ENCODE results near the gene PRDM5.
A peak's percentile ranks its signal among the peaks of the same experiment; 100 is the strongest.

The PRDM5 gene

DNA sequence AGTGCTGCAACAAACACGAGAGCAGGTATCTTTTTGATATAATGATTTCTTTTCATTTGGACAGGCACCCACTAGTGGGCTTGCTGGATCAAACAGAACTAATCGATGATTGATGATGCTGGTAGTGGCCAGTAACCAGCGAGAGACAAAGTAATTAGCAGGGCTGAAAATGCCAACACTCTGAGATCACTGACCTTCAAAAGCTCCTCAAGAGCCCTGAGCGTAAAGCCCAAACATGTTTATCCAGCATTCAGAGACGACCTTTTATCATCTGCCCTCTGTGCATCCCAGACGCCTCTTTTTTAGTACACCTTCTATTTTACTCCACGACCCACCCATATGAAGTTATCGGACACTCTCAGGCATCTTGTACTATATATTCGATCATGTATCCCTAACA, 186.2 kb downstream of the PRDM5 start:
- no peak for DNase-seq

DNA sequence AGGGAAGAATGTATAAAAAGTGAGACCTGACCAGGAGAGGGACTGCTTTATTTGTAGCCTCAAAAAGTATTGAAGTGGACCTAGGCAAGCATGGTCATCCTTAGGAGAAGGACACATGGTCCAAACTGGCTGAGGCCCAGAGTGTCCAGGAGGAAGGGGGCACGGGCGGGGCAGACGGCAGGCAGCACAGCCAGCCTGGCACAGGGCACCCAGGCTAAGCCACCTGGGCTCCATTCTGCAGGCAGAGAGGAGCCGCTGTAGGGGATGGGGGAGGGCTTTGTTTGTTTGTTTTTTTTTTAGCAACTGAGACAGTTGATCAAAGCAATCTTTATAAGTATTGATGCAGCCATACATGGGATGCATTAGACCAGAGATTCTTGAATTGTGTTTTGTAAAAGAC, 188.6 kb downstream of the PRDM5 start:
- DNase-seq, result no peak

DNA sequence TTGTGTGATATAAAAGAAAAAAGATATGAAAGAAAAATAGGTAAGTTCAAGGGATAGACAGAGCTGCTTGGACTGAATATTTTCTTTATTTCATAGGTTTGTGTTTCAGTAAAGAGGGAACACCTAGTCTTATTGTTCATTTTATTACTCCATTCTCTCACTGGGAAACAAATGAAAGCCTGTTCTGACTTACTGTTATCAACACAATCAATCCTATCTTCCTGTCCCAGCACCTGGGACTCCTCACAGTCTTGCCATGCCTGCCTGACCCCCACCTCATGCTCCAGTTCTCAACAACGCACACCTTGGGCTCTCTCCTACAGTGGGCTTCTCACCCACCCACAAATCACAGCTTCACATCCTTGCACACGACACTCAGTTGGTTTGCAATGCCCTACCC, 189.5 kb downstream of the PRDM5 start:
- no peak for DNase-seq

DNA sequence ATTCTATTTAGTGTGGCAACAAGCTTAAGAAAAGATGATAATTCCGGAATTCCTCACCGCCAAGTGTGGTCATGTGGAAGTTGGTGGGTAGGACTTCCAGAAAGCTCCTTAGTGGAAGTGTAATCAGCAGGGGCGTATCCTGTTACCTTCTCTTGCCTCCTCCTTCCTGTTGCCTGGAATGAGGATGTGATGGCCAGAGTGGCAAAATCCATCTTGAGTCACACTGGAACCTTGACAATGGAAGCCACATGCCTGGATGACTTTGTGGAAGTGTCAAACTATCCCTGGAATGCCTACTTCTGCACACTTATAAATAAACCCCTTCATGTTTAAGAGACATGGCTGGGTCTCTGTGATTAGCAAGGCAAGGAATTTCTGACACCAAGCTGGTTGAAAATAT, 191.0 kb downstream of the PRDM5 start:
- DNase-seq, result no peak

DNA sequence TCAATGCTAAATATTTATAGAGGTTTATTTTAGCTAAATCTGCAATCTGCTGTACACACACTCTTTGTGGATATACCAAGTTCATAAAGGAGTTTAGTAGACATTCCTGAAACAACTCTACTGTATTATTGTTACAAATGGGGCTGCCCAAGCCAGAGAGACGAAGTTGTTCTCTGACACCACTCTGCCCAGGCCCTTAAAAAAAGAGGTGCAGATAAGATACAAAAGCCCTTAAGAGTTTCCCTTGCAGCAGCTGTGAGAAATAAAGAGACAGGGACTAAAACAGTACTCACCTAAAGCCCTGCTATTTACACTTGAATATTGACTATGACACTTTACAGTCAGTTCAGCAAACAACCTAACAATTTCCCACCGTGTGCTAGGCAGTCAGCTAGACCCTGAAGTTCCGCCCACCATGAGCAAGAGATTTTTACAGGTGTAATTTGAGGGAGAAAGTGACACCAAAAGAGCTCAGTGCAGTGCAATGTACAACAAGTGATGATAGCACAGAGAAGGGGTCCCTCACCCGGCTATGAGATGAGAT, 191.7 kb downstream of the PRDM5 start:
- no peak for DNase-seq

DNA sequence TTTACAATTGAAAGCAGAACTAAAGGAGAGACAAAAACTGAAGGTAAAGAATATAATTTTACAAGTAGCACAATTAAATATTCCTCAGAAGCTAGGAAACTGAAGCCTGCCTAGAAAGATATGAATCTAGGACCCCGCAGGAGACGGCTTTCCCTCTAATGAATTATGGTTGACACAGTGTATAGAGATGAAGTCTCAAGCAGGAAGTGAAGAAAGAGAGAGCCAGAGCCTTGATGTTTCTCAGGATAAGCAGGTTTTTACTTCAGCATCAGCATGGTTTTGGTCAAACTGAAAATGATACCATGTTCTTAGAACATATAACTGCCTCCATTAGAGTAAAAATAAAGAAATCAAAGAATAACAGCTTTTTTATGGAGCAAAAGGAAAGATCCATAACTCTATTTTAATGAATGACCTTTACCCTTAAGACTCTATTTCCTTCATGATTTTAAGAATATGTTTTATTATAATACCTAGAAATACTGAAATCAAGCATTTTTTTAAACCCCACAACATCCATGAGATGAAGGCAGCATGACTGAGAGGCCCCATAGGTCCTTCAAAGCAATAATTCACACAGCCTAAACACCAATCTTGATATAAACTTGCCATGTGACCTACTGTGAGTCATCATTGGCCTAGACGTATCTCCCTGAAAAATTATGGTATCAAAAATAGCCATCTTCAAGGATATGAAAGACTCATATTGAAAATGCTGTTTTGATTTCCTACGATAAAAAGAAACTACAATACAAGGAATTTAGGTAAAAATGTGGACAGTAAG, 193.4 kb downstream of the PRDM5 start:
- DNase-seq, result no peak

DNA sequence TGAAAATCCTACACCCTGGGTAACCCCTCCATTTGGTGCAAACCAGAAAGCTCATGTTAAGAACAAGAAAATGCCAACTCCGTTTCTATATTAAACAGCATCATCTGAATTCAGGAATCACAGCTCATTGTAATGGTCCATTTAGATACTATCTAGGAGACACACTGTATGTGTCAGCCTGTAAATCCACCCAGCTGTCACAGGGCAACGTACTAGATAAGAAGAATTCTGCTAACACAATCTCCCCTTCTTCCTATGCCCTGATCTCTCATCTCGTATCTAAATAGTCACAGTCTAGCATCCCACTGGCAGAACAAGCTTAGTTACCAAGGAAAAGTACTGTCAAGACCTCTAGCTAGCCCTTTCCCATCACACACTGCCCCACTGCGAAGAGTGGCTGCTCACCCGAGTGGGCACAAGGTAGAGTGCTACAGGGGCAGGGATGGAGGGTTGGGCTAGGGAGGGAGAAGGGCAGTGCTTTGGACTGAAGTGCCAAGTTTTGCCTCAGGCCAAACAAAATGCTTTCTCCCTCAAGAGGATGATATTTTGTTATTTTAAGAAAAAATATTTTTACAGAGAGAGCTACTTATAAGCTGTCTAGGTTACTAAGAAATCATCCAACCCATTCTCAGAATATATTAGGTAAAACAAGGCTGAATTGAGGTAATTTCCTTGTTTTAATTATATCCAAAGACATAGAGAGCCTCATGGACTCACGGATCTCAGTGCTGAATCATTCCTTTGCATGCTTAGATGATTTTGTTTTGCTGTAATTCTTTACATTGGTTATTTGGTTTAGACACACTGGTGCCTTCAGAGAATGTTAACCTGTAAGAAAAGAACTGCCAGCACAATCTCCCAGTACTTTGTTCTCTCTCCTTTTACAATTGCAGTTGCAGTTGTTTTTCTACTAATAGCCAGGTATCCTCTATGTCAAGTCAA, 196.6 kb downstream of the PRDM5 start:
- no peak for DNase-seq

DNA sequence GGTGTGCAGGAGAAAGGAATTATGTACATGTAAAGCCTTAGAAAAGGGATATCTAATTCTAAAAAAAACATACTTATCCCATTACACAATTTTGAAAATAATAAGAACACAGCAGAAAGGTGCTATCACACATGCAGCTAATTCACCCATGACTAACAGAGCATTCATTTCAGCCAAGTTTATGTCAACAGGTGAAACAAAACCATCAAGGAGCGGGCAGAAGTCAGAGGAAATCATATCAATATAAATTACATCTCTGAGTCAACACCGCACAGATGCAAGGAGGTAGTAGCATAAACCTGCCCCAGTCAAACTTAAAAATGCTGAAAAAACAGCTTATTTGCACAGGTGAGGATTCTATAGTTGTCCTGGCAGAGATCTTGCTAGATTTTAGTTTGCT, 197.9 kb downstream of the PRDM5 start:
- no peak for DNase-seq

DNA sequence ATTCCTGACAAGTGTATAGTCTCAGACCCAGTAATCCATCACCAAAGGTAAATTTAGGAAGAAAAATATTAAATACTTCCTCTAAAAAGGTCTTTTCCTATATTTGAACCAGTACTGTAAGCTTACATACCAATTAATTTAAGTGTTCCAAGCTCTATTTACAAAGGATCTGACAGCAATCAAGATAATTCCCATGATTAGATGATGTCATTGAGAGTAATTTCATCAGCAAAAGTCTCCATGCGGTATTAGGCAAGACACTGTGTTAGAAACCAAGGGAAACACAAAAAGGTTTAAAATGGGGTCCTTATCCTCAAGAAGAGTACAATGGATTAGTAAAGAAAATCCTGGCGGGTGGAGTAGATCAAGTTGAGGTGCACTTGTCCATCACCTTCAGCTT, 198.5 kb downstream of the PRDM5 start:
- no peak for DNase-seq

DNA sequence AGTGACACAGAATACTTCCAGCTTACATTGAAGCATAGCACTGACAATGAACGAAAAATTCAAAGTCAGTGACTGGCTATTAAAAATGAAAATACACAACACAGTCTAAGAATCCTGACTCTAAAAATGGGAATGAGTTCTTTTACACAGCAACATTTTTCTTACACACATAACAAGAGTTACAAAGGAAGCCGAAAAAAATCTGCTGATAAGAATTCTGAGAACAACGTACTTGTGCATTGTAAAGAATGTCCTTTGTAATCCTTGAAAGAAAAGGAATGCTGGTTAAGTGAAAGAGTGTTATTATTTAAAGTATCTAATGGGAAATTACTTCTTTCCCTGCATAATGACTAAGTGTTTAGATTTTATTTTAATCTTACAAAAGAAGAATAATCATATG, 199.4 kb downstream of the PRDM5 start:
- no peak for DNase-seq

DNA sequence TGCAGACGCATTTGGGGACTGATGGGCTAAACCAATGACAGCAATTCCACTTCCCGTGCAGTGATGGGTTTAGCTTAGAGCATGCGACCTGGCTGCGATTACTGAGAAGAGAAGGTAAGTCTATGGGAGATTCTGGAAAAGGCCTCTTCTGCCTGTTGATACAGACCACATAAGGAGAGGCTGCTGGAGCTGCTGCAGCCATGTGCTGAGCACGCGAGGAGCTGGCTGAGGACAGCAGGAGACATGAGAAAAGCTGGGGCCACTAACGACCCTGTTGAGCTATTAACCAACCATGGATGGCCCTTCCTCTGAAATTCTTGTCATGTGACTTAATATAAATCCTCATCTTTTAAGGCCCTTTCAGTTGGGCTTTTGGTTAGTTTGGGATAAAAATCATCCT, 199.9 kb downstream of the PRDM5 start:
- DNase-seq, result no peak

DNA sequence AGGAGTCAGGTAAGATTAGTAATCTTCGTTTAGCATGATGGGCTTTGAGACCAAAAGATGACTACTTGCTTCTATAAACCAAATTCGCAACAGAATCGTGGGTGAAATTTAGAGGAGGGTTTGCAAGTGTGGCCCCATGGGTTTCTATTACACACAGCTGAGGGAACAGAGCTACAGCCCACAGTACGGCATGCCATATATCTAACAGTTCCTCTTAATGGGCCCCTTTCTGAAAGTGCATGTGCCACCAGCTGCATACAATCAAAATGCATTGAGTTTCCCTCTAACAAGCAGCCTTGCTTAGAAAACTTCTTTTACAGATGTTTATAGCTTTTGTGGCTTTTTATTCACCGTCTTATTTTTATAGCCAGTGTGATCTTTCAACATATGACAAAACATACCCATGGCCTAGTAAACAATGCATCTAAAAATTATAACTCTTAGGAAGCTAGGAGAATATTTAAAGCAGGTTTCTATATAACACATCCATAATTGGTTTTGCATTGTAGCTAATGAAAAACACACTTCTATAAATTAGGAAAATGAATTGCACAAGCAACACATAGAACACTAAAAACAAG, 202.1 kb downstream of the PRDM5 start:
- no peak for DNase-seq

DNA sequence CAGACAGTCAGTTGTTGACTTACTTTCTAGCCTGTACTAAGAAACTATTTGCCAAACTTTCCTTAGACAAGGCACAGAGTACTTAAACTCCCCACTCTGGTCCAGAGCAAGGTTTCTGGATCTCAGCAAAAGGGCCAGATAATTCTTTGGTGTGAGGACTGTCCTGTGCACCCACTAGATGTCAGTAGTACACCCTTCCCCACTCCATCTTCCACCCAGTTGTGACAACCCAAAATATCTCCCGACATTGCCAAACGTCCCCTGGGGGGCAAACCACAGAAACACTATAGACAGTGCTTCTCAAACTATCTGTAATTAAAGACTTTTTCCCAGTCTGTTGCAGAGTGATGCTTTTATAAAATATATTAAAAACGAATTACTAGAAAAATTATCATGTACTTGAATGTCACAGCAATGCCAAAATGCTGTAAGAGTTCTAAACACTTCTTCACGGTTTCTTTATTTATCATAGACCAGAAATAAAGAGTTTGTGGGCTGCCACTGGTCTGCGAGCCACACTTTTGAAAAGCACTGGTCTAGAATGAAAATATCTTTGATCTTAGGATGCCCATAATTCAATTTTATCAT, 203.5 kb downstream of the PRDM5 start:
- DNase-seq, result peak; percentile 2 to 16

DNA sequence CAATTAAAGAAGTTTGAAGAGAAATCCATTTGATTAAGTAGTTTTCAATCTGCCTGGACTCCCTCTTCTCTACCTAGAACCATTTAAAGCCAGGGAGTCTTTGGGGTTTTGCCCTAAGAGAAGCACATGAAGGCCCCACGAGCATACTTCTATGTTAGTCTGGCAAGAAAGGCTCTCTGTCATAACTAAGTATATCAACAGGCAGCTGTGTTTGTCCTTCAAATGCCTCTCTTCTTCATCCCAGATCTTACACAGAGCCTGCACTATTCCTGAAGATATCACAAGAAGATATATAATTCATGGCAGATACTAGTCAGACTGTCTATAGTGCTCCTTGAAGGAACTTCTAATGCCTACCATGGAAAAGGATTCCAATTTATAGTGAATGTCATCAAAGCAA, 206.2 kb downstream of the PRDM5 start:
- DNase-seq, result no peak

DNA sequence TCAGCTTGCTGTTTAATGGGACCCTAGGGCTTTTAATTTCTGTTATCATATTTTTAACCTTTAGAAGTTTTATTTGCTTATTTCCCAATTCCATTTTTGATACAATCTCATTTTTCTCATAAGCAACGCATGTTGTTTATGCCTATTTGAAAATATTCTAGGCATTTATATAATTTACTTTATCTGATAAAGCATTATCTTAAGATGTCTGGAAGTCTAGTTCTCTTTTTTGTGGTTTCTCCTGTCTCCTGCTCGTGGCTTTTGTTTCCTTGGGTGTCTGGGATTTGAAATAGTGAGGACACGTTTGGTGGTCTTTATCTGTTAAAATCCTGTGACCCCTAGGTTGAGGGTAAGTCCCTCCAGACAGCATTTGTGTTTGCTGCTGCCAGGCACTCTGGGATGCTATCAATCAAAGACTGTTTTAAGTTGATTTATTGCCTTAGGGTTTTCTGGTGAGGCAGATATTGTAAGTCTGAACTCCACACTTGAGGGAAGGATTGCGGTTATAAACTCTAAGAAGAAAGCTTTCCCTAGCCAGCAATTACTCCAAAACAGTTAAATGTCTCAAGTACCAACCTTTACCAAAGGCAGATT, 208.0 kb downstream of the PRDM5 start:
- DNase-seq, result no peak

DNA sequence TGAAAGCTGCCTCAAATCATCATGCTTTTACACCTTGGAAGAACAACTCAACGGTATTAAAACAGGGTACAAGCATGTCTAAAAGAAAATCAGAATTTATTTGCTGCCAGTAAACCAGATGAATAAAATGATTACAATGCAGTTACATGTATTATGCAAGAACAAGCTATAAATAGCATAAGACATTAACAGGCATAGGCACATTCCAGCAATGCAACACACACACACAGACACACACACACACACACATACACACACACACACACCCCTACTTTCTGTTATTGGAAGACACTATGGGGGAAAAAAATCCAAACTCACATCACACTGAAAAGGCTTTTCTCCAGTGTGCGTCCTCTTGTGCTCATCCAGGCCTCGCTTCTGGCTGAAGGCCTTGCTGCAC, 212.5 kb downstream of the PRDM5 start:
- DNase-seq, result no peak

DNA sequence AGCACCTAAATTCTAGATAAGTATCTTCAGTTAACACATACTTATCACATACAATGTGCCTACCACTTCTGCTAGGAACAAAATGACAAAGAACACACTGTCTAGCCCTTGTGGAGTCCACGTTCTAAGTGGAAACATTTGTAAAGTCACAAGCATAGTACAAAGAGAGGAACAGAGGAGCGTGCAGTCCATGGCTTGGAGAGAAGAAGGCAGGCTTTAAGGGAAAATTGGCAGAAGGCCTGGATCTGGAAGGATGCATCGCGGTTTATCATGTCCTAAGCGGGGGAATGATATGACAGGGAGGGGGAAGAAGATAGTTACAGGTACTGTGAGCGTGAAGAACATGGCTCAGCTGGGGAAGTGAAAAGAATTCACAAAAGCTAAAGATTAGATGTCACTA, 218.0 kb downstream of the PRDM5 start:
- no peak for DNase-seq

DNA sequence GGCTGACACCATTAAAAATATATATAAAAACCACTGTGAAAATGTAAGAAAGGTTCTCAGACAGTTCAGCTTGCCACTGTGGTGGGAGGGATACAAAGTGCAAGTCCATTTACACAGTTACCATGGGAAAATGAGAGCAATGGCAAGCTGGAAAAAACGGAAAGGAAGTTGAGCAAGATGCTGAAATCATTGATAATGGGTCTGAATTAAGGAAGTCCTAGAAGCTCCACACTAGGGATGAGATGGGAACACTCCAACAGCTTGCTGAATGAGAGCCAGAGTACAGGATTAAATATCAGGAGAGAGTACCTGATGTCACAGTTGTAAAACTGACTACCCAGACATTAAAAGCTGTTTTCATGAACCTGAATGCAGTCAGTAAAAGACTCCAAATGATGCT, 218.6 kb downstream of the PRDM5 start:
- DNase-seq, result no peak

DNA sequence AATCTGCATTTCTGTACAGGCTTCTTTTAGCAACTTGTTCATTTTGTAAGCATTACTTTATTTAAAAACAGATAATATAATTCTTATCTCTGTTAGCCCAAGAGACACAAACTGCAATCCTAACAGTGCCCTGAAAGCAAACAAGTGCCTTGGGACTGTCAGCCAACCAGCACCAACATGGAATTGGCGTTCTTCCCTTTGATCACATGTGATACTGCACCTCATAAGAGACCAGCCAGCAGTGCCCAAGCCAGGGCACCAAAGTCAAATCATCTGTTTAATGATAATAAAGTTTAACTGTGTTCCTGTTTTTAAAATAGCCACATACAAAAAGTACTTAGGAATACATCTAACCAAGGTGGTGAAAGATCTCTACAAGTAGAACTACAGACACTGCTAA, 223.2 kb downstream of the PRDM5 start:
- DNase-seq, result no peak

DNA sequence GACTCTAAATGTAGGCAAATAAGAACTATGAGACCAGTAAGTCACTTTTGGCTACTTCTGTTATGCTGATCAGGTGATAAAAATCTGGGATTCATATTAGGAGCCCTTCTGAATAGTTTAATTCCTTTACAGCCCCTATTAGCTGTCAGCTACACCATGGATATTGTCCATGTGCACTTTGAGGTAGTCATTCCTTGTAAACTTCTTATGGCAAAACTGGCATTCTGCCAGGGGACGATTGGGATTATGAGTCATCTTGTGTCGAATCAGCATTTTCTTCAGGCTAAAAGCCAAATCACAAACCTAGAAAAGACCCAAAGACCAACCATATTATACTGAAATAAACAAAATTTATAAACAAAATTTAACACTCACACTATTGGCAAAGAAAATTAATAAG, 227.6 kb downstream of the PRDM5 start:
- no peak for DNase-seq

DNA sequence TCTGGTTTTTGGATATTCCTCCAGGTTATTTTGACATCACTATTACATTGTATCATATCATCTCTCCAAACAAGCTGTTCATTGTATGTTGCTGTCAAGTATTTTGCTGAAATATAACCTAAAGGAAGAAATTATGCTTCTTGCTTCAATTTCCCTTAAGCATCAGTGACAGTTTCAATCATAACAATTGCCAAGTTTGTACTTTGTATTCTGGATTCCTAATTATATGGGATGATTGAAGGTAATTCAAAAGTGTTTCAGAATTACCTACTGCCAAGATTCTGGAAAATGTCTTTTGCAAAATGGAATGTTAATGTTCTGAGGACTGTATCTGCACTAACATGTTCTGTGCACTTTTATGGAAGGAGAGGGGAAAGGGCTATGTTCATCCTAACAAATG, 228.7 kb downstream of the PRDM5 start:
- no peak for DNase-seq

DNA sequence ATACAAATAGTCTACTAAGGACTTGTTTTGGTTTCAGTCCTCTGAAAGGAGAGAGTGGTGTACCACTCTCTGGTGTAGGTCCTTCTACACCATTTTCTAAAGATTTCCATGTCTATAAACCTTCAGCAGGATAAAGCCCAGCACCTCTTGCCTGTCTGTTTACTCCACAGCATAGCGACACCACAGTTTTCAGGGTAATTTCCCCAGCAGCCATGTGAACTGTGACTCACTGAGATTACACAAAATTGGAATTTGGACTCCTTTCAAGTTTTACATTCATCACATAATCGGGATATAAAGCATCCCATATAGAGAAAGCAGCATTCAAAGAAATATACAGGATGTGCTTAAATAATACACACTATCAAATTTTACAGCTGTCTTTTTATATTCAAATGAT, 229.6 kb downstream of the PRDM5 start:
- DNase-seq, result no peak

DNA sequence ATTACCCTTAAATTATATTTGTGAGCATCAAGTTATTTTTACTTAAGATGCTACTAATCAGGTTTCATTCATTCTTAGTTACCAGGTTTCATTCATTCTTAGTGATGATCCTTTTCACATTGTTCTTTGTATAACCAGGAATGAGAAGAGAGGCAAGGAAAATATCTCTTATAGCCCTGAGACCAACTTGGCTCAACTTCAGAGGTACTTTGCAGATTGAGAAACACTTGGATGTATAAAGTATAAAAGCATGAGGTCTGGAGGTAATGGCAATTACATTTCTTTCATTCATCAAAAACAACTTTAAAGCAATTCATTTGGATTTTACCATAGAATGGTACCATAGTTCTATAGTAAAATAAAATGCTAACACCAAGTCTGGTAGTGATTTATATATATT, 231.0 kb downstream of the PRDM5 start:
- no peak for DNase-seq
